PC-3 (cell line): ENCODE data around the gene RTCB.

Source experiments
- CTCF ChIP-seq: fragments of 300-600 bp; sonication (generic); conservative IDR thresholded peaks from 2 replicates; pipeline ENCODE4 v1.5.1; 2017; ENCODE audit warnings: antibody characterized with exemption, low read depth, mild to moderate bottlenecking, low read length
- EZH2 ChIP-seq: fragments of 300-600 bp; sonication (generic); IDR thresholded peaks from one replicate; pipeline ENCODE4 v1.6.1; 2017; ENCODE audit warnings: antibody characterized with exemption, mild to moderate bottlenecking, low read length; ENCODE audit not compliant: unreplicated experiment
- EZH2phosphoT487 ChIP-seq: fragments of 300-600 bp; sonication (generic); IDR thresholded peaks from 2 replicates; pipeline ENCODE4 v1.6.1; 2018; ENCODE audit warnings: mild to moderate bottlenecking, antibody characterized with exemption, low read length, borderline replicate concordance

- TF ChIP-seq CTCF: no peak
- no peak for TF ChIP-seq EZH2
- no peak for TF ChIP-seq EZH2phosphoT487
Measured at GRCh38 chr22:32354360-32355351, 57.4 kb downstream of the RTCB start.
